MM.1S (cell line): ENCODE results near the gene AKAP13.

Experiments
- DNase-seq: peaks from one replicate; pipeline ENCODE4 v3.0.0-alpha.2; 2015
- H2AFZ ChIP-seq: fragments of 300-600 bp; sonication (generic); 2 replicates; pipeline ENCODE4 v1.6.0; 2016; ENCODE audit warnings: antibody characterized with exemption, low read length
- H3F3A ChIP-seq: fragments of 300-600 bp; sonication (generic); 2 replicates; pipeline ENCODE4 v1.6.1; 2016; ENCODE audit warnings: mild to moderate bottlenecking, antibody characterized with exemption, low read length, moderate library complexity, mixed read lengths; ENCODE audit not compliant: insufficient read depth
- H3K27ac ChIP-seq: fragments of 300-600 bp; sonication (generic); 2 replicates; pipeline ENCODE4 v1.5.1; 2016; ENCODE audit warnings: mild to moderate bottlenecking, low read length
- H3K27me3 ChIP-seq: fragments of 300-600 bp; sonication (generic); replicated peaks from 2 replicates; pipeline ENCODE4 v1.6.0; 2016; ENCODE audit warnings: low read length; ENCODE audit not compliant: insufficient read depth
- H3K36me3 ChIP-seq: fragments of 300-600 bp; sonication (generic); replicated peaks from 2 replicates; pipeline ENCODE4 v1.6.1; 2016; ENCODE audit warnings: mild to moderate bottlenecking, low read length, mixed read lengths; ENCODE audit not compliant: insufficient read depth
- H3K4me1 ChIP-seq: fragments of 300-600 bp; sonication (generic); 2 replicates; pipeline ENCODE4 v1.6.1; 2016; ENCODE audit warnings: low read length, mixed read lengths
- H3K4me2 ChIP-seq: fragments of 300-600 bp; sonication (generic); 2 replicates; pipeline ENCODE4 v1.6.0; 2016; ENCODE audit warnings: low read depth, low read length
- H3K4me3 ChIP-seq: fragments of 300-600 bp; sonication (generic); 2 replicates; pipeline ENCODE4 v1.5.1; 2016; ENCODE audit warnings: low read length, mixed read lengths
- H3K79me2 ChIP-seq: fragments of 300-600 bp; sonication (generic); 2 replicates; pipeline ENCODE4 v1.6.1; 2016; ENCODE audit warnings: mixed run types, low read length, mixed read lengths
- H3K9ac ChIP-seq: fragments of 300-600 bp; sonication (generic); 2 replicates; pipeline ENCODE4 v1.6.1; 2016; ENCODE audit warnings: low read length, mixed read lengths
- H3K9me2 ChIP-seq: fragments of 300-600 bp; sonication (generic); replicated peaks from 2 replicates; pipeline ENCODE4 v1.6.1; 2016; ENCODE audit warnings: mild to moderate bottlenecking, low read length, mixed read lengths; ENCODE audit not compliant: insufficient read depth
- H3K9me3 ChIP-seq: fragments of 300-600 bp; sonication (generic); replicated peaks from 2 replicates; pipeline ENCODE4 v1.6.1; 2016; ENCODE audit warnings: mild to moderate bottlenecking, low read length, mixed read lengths; ENCODE audit not compliant: insufficient read depth
- H4K20me1 ChIP-seq: fragments of 300-600 bp; sonication (generic); 2 replicates; pipeline ENCODE4 v1.6.1; 2016; ENCODE audit warnings: mild to moderate bottlenecking, low read length, moderate library complexity, mixed read lengths; ENCODE audit not compliant: insufficient read depth
- CTCF ChIP-seq: fragments of 300-600 bp; sonication (generic); IDR thresholded peaks from 2 replicates; pipeline ENCODE4 v1.5.1; 2016; ENCODE audit warnings: antibody characterized with exemption, low read length, mixed read lengths
- EZH2 ChIP-seq: fragments of 300-600 bp; sonication (generic); optimal IDR thresholded peaks from 2 replicates; pipeline ENCODE3; 2017; ENCODE audit warnings: low read depth, mild to moderate bottlenecking, antibody characterized with exemption, low read length, mixed read lengths
- EZH2phosphoT487 ChIP-seq: fragments of 300-600 bp; sonication (generic); IDR thresholded peaks from 2 replicates; pipeline ENCODE4 v1.6.1; 2018; ENCODE audit warnings: antibody characterized with exemption, low read length

The AKAP13 gene

GRCh38 chr15:85679231-85679630, 298.8 kb downstream of the AKAP13 start:
- Histone ChIP-seq H3K27me3 (no peaks in the 10 kb centered on the region), H3F3A (no peaks in the 10 kb centered on the region), H3K4me1 (no peaks in the 10 kb centered on the region), H3K36me3 (no peaks in the 10 kb centered on the region), H3K9ac (no peak overlapping the region), H2AFZ (no peak overlapping the region), H3K4me2 (no peak overlapping the region), H3K27ac (no peak overlapping the region), H3K9me2 (no peaks in the 10 kb centered on the region), H3K4me3 (no peak overlapping the region), H4K20me1 (no peaks in the 10 kb centered on the region), H3K9me3 (no peaks in the 10 kb centered on the region), H3K79me2 (no peaks in the 10 kb centered on the region)
- DNase-seq, result no peak
- no peak for TF ChIP-seq CTCF
- TF ChIP-seq EZH2phosphoT487, result no peak
- TF ChIP-seq EZH2, result no peak

GRCh38 chr15:85681386-85681785, 301.0 kb downstream of the AKAP13 start:
- Histone ChIP-seq H3K9ac (no peak overlapping the region), H3K27ac (no peak overlapping the region), H3K4me3 (no peak overlapping the region), H3F3A (no peaks in the 10 kb centered on the region), H3K4me1 (no peaks in the 10 kb centered on the region), H3K9me2 (no peaks in the 10 kb centered on the region), H3K9me3 (no peaks in the 10 kb centered on the region), H3K36me3 (no peaks in the 10 kb centered on the region), H2AFZ (no peak overlapping the region), H4K20me1 (no peaks in the 10 kb centered on the region), H3K4me2 (no peak overlapping the region), H3K79me2 (no peaks in the 10 kb centered on the region), H3K27me3 (no peaks in the 10 kb centered on the region)
- no peak for DNase-seq
- TF ChIP-seq EZH2phosphoT487 (no peak), CTCF (no peak), EZH2 (no peak)

- no peaks in the 10 kb centered on the region for H3K9me3 ChIP-seq
- no peaks in the 10 kb centered on the region for H4K20me1 ChIP-seq
- no peaks in the 10 kb centered on the region for H3K27me3 ChIP-seq
- peaks cover 11% of the 10 kb centered on the region for H3K4me1 ChIP-seq
- H3K36me3 ChIP-seq, result no peaks in the 10 kb centered on the region
- no peak overlapping the region for H3K4me2 ChIP-seq
- TF ChIP-seq CTCF (no peak), EZH2 (no peak), EZH2phosphoT487 (no peak)
- H3K9ac ChIP-seq, result no peak overlapping the region
- H3K4me3 ChIP-seq, result no peak overlapping the region
- peaks cover 8% of the 10 kb centered on the region for H3F3A ChIP-seq
- H3K79me2 ChIP-seq, result no peaks in the 10 kb centered on the region
- DNase-seq, result no peak
- H3K27ac ChIP-seq, result no peak overlapping the region
- no peak overlapping the region for H2AFZ ChIP-seq
- no peaks in the 10 kb centered on the region for H3K9me2 ChIP-seq
Measured at GRCh38 chr15:85684174-85684710, 303.8 kb downstream of the AKAP13 start.
